WTC11 (cell line): Measurements from ENCODE around the gene LTBP4. TPM values are rescaled to one million over a fixed set of nuclear protein-coding genes. Genes with fewer than 3 reads are reported as not detected.

Experiments
- ATAC-seq: fragments of 200-7000 bp; cut with Tn5 transposase; 2 replicates; pipeline ENCODE4 v1.10.0; 2021; ENCODE audit warnings: mild to moderate bottlenecking, moderate library complexity
- CTCF ChIA-PET: fragments of 300-600 bp; sonication (Branson Sonifier 250); formaldehyde crosslinking; loops from one replicate; lab custom pipeline; 2021; ENCODE audit warnings: antibody characterized with exemption; lab: Charles Lee
- POLR2A ChIA-PET: fragments of 350-600 bp; sonication (Branson Sonifier 250); formaldehyde crosslinking; loops from one replicate; lab custom pipeline; 2021; ENCODE audit warnings: antibody characterized with exemption; lab: Charles Lee
- DNase-seq: peaks from one replicate; pipeline ENCODE4 v3.0.0; 2021; ENCODE audit warnings: low spot score
- H3K27ac Mint-ChIP-seq: 2 replicates; pipeline ENCODE4 v1.8.0; 2021; ENCODE audit warnings: mixed read lengths
- H3K27me3 Mint-ChIP-seq: 2 replicates; pipeline ENCODE4 v1.8.0; 2021; ENCODE audit warnings: low read depth, mild to moderate bottlenecking, moderate library complexity, mixed read lengths
- H3K36me3 Mint-ChIP-seq: 2 replicates; pipeline ENCODE4 v1.8.0; 2021; ENCODE audit warnings: mixed read lengths
- H3K4me1 Mint-ChIP-seq: 2 replicates; pipeline ENCODE4 v1.8.0; 2022; ENCODE audit warnings: mixed read lengths
- H3K4me3 Mint-ChIP-seq: 2 replicates; pipeline ENCODE4 v1.8.0; 2021; ENCODE audit warnings: mild to moderate bottlenecking, moderate library complexity, mixed read lengths
- H3K9me3 Mint-ChIP-seq: 2 replicates; pipeline ENCODE4 v1.8.0; 2021; ENCODE audit warnings: mixed read lengths
- CREB1 ChIP-seq: sonication (generic); formaldehyde crosslinking; IDR thresholded peaks from 2 replicates; pipeline ENCODE4 v1.8.0; 2023; ENCODE audit warnings: mild to moderate bottlenecking, missing genetic modification reagents
- ELF4 ChIP-seq: sonication (generic); formaldehyde crosslinking; IDR thresholded peaks from 2 replicates; pipeline ENCODE4 v1.8.1; 2022; ENCODE audit warnings: low read depth, mild to moderate bottlenecking, moderate library complexity, missing genetic modification reagents
- GTF2I ChIP-seq: fragments of 250-450 bp; sonication (Bioruptor Pico); conservative IDR thresholded peaks from 2 replicates; pipeline ENCODE4 v1.4.0; 2021; ENCODE audit warnings: mild to moderate bottlenecking
- HMGA2 ChIP-seq: fragments of 250-450 bp; sonication (Bioruptor Pico); IDR thresholded peaks from 2 replicates; pipeline ENCODE4 v1.4.0; 2021; ENCODE audit warnings: mild to moderate bottlenecking, moderate library complexity
- KAT7 ChIP-seq: sonication (generic); formaldehyde crosslinking; IDR thresholded peaks from 2 replicates; pipeline ENCODE4 v1.8.1; 2023; ENCODE audit warnings: missing genetic modification reagents, mild to moderate bottlenecking, borderline replicate concordance
- MXD4 ChIP-seq: fragments of 250-450 bp; sonication (Bioruptor Pico); IDR thresholded peaks from 2 replicates; pipeline ENCODE4 v1.8.0; 2021; ENCODE audit warnings: mild to moderate bottlenecking, moderate library complexity, borderline replicate concordance
- MYBL2 ChIP-seq: sonication (generic); formaldehyde crosslinking; IDR thresholded peaks from 2 replicates; pipeline ENCODE4 v1.8.1; 2023; ENCODE audit warnings: mild to moderate bottlenecking, moderate library complexity, missing genetic modification reagents
- NFYB ChIP-seq: sonication (generic); formaldehyde crosslinking; conservative IDR thresholded peaks from 2 replicates; pipeline ENCODE4 v1.8.0; 2022; ENCODE audit warnings: low read depth, missing genetic modification reagents
- NR3C1 ChIP-seq: sonication (generic); formaldehyde crosslinking; conservative IDR thresholded peaks from 2 replicates; pipeline ENCODE4 v1.8.1; 2023; ENCODE audit warnings: low read depth, mild to moderate bottlenecking, missing genetic modification reagents
- SP1 ChIP-seq: sonication (generic); formaldehyde crosslinking; conservative IDR thresholded peaks from 2 replicates; pipeline ENCODE4 v1.8.1; 2022; ENCODE audit warnings: missing genetic modification reagents
- TEAD4 ChIP-seq: sonication (generic); formaldehyde crosslinking; IDR thresholded peaks from 2 replicates; pipeline ENCODE4 v1.8.0; 2022; ENCODE audit warnings: mild to moderate bottlenecking, missing genetic modification reagents
- TP53 ChIP-seq: sonication (generic); formaldehyde crosslinking; IDR thresholded peaks from 2 replicates; pipeline ENCODE4 v1.8.1; 2023; ENCODE audit warnings: mild to moderate bottlenecking, missing genetic modification reagents
- ZBTB21 ChIP-seq: sonication (generic); formaldehyde crosslinking; IDR thresholded peaks from 2 replicates; pipeline ENCODE4 v1.8.1; 2023; ENCODE audit warnings: mild to moderate bottlenecking, missing genetic modification reagents, borderline replicate concordance
- ZNF219 ChIP-seq: sonication (generic); formaldehyde crosslinking; IDR thresholded peaks from 2 replicates; pipeline ENCODE4 v1.8.0; 2023; ENCODE audit warnings: missing genetic modification reagents, mild to moderate bottlenecking, borderline replicate concordance
- ZNF232 ChIP-seq: sonication (generic); formaldehyde crosslinking; IDR thresholded peaks from 2 replicates; pipeline ENCODE4 v1.8.0; 2022; ENCODE audit warnings: mild to moderate bottlenecking, missing genetic modification reagents
- total RNA-seq: library from RNA; stranded (reverse); gene quantifications from 3 replicates; pipeline ENCODE4 v1.2.3, GENCODE V29; 2021
- TF ChIP-seq, protein P1 (sequence below): sonication (generic); formaldehyde crosslinking; IDR thresholded peaks from 2 replicates; pipeline ENCODE4 v1.8.1; 2023; ENCODE audit warnings: mild to moderate bottlenecking, missing genetic modification reagents, moderate library complexity
- TF ChIP-seq, protein P2 (sequence below): sonication (generic); formaldehyde crosslinking; IDR thresholded peaks from 2 replicates; pipeline ENCODE4 v1.8.1; 2023; ENCODE audit warnings: mild to moderate bottlenecking, missing genetic modification reagents
- TF ChIP-seq, protein P3 (sequence below): sonication (generic); formaldehyde crosslinking; IDR thresholded peaks from 2 replicates; pipeline ENCODE4 v1.8.1; 2023; ENCODE audit warnings: mild to moderate bottlenecking, missing genetic modification reagents
- TF ChIP-seq, protein P4 (sequence below): sonication (generic); formaldehyde crosslinking; IDR thresholded peaks from 2 replicates; pipeline ENCODE4 v1.8.0; 2022; ENCODE audit warnings: mild to moderate bottlenecking, missing genetic modification reagents
- TF ChIP-seq, protein P5 (sequence below): sonication (generic); formaldehyde crosslinking; IDR thresholded peaks from 2 replicates; pipeline ENCODE4 v1.8.1; 2023; ENCODE audit warnings: mild to moderate bottlenecking, moderate library complexity, missing genetic modification reagents
- TF ChIP-seq, protein P6 (sequence below): sonication (generic); formaldehyde crosslinking; IDR thresholded peaks from 2 replicates; pipeline ENCODE4 v1.8.1; 2023; ENCODE audit warnings: mild to moderate bottlenecking, missing genetic modification reagents, moderate library complexity
- TF ChIP-seq, protein P7 (sequence below): sonication (generic); formaldehyde crosslinking; IDR thresholded peaks from 2 replicates; pipeline ENCODE4 v1.8.0; 2023; ENCODE audit warnings: mild to moderate bottlenecking, missing genetic modification reagents
- TF ChIP-seq, protein P8 (sequence below): sonication (generic); formaldehyde crosslinking; IDR thresholded peaks from 2 replicates; pipeline ENCODE4 v1.8.1; 2022; ENCODE audit warnings: missing genetic modification reagents, borderline replicate concordance

LTBP4 gene
- total RNA-seq, 1 experiment from 2014 or later = 125 TPM

DNA sequence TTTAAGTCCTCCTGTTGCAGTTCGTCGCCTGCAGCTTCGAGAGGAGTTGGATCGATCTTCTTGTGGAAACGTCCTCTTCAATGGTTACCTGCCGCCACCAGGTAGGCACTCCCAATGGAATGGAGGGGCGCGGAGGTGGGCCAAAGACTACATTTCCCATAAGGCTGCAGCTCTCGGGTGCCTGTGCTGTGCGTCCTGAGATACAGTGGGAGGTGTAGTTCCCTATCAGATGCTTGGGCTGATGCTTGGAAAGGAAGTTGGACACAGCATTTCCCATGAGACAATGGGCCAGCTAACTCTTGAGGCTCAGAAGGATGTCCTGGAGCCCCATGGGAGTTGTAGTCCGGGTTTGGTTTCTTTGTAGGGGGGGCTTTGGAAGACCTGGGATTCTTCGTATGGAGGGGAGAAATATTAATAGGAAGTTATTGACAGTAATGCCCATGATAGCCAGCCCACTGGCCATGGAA, 22.7 kb upstream of the LTBP4 start:
- no peaks in the 10 kb centered on the region for H3K9me3 Mint-ChIP-seq
- H3K27ac Mint-ChIP-seq = peak overlapping the region; percentile 42
- POLR2A ChIA-PET = interaction anchor here (0.7 to 1.1 kb wide), 3 partner anchors 16 to 75 kb away, joined by 3 to 4 read pairs (median 3); no protein-coding TSS in a partner anchor
- TF ChIP-seq MYBL2 (CRISPR knock-in tag) (no peak), SP1 (CRISPR knock-in tag) (peak; percentile 17; the same call in 1 of the 2 replicates), TP53 (CRISPR knock-in tag) (no peak), TEAD4 (no peak), NR3C1 (no peak), GTF2I (CRISPR knock-in tag) (no peak)
- TF ChIP-seq, protein P1, sequence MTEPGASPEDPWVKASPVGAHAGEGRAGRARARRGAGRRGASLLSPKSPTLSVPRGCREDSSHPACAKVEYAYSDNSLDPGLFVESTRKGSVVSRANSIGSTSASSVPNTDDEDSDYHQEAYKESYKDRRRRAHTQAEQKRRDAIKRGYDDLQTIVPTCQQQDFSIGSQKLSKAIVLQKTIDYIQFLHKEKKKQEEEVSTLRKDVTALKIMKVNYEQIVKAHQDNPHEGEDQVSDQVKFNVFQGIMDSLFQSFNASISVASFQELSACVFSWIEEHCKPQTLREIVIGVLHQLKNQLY (CRISPR knock-in tag) = no peak
- TF ChIP-seq, protein P2, sequence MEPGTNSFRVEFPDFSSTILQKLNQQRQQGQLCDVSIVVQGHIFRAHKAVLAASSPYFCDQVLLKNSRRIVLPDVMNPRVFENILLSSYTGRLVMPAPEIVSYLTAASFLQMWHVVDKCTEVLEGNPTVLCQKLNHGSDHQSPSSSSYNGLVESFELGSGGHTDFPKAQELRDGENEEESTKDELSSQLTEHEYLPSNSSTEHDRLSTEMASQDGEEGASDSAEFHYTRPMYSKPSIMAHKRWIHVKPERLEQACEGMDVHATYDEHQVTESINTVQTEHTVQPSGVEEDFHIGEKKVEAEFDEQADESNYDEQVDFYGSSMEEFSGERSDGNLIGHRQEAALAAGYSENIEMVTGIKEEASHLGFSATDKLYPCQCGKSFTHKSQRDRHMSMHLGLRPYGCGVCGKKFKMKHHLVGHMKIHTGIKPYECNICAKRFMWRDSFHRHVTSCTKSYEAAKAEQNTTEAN (CRISPR knock-in tag) = no peak
- ATAC-seq (peak; percentile 87), DNase-seq (peak; percentile 86)
- H3K4me1 Mint-ChIP-seq = peaks cover 17% of the 10 kb centered on the region
- H3K27me3 Mint-ChIP-seq = peaks cover 6% of the 10 kb centered on the region
- CTCF ChIA-PET = interaction anchor here (0.7 to 2.5 kb wide), 13 partner anchors 8 to 361 kb away, joined by 3 to 23 read pairs (median 5); no protein-coding TSS in a partner anchor
- H3K4me3 Mint-ChIP-seq = peak overlapping the region; percentile 93
- H3K36me3 Mint-ChIP-seq = peaks cover 27% of the 10 kb centered on the region

DNA sequence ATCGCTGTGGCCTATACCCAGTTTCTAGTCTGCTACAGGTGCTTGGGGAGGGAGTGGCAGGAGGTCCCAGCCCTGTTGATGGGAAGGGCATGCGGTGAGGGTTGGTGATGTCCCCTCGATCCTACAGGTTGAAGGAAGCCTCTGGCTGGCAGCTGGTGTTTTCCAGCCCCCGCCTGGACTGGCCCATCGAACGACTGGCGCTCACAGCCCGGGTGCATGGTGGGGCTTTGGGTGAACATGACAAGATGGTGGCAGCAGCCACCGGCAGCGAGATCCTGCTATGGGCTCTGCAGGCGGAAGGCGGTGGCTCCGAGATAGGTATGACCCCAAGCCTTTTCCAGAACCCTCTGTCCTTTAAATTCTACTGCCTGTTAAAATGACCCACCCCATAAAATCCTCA, 20.6 kb upstream of the LTBP4 start:
- Mint-ChIP-seq H3K27me3 (no peaks in the 10 kb centered on the region), H3K36me3 (peaks cover 41% of the 10 kb centered on the region), H3K4me3 (no peak overlapping the region), H3K4me1 (peaks cover 11% of the 10 kb centered on the region), H3K9me3 (no peaks in the 10 kb centered on the region), H3K27ac (no peak overlapping the region)
- no peak for ATAC-seq
- no peak for DNase-seq
- POLR2A ChIA-PET = no interaction called here
- CTCF ChIA-PET = interaction anchor here (0.6 kb wide), 2 partner anchors 61 to 1700 kb away, joined by 3 read pairs; no protein-coding TSS in a partner anchor
- TF ChIP-seq TP53 (CRISPR knock-in tag) (no peak), NFYB (no peak), HMGA2 (CRISPR knock-in tag) (no peak), ELF4 (no peak), KAT7 (CRISPR knock-in tag) (no peak), ZBTB21 (CRISPR knock-in tag) (no peak), ZNF219 (CRISPR knock-in tag) (no peak), CREB1 (no peak), MXD4 (CRISPR knock-in tag) (no peak), SP1 (CRISPR knock-in tag) (no peak), ZNF232 (no peak)
- TF ChIP-seq, protein P3, sequence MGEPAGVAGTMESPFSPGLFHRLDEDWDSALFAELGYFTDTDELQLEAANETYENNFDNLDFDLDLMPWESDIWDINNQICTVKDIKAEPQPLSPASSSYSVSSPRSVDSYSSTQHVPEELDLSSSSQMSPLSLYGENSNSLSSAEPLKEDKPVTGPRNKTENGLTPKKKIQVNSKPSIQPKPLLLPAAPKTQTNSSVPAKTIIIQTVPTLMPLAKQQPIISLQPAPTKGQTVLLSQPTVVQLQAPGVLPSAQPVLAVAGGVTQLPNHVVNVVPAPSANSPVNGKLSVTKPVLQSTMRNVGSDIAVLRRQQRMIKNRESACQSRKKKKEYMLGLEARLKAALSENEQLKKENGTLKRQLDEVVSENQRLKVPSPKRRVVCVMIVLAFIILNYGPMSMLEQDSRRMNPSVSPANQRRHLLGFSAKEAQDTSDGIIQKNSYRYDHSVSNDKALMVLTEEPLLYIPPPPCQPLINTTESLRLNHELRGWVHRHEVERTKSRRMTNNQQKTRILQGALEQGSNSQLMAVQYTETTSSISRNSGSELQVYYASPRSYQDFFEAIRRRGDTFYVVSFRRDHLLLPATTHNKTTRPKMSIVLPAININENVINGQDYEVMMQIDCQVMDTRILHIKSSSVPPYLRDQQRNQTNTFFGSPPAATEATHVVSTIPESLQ (CRISPR knock-in tag) = no peak
- TF ChIP-seq, protein P4, sequence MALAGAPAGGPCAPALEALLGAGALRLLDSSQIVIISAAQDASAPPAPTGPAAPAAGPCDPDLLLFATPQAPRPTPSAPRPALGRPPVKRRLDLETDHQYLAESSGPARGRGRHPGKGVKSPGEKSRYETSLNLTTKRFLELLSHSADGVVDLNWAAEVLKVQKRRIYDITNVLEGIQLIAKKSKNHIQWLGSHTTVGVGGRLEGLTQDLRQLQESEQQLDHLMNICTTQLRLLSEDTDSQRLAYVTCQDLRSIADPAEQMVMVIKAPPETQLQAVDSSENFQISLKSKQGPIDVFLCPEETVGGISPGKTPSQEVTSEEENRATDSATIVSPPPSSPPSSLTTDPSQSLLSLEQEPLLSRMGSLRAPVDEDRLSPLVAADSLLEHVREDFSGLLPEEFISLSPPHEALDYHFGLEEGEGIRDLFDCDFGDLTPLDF (CRISPR knock-in tag) = no peak
- TF ChIP-seq, protein P5, sequence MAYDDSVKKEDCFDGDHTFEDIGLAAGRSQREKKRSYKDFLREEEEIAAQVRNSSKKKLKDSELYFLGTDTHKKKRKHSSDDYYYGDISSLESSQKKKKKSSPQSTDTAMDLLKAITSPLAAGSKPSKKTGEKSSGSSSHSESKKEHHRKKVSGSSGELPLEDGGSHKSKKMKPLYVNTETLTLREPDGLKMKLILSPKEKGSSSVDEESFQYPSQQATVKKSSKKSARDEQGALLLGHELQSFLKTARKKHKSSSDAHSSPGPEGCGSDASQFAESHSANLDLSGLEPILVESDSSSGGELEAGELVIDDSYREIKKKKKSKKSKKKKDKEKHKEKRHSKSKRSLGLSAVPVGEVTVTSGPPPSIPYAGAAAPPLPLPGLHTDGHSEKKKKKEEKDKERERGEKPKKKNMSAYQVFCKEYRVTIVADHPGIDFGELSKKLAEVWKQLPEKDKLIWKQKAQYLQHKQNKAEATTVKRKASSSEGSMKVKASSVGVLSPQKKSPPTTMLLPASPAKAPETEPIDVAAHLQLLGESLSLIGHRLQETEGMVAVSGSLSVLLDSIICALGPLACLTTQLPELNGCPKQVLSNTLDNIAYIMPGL (CRISPR knock-in tag) = no peak
- TF ChIP-seq, protein P6, sequence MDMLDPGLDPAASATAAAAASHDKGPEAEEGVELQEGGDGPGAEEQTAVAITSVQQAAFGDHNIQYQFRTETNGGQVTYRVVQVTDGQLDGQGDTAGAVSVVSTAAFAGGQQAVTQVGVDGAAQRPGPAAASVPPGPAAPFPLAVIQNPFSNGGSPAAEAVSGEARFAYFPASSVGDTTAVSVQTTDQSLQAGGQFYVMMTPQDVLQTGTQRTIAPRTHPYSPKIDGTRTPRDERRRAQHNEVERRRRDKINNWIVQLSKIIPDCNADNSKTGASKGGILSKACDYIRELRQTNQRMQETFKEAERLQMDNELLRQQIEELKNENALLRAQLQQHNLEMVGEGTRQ (CRISPR knock-in tag) = no peak
- TF ChIP-seq, protein P7, sequence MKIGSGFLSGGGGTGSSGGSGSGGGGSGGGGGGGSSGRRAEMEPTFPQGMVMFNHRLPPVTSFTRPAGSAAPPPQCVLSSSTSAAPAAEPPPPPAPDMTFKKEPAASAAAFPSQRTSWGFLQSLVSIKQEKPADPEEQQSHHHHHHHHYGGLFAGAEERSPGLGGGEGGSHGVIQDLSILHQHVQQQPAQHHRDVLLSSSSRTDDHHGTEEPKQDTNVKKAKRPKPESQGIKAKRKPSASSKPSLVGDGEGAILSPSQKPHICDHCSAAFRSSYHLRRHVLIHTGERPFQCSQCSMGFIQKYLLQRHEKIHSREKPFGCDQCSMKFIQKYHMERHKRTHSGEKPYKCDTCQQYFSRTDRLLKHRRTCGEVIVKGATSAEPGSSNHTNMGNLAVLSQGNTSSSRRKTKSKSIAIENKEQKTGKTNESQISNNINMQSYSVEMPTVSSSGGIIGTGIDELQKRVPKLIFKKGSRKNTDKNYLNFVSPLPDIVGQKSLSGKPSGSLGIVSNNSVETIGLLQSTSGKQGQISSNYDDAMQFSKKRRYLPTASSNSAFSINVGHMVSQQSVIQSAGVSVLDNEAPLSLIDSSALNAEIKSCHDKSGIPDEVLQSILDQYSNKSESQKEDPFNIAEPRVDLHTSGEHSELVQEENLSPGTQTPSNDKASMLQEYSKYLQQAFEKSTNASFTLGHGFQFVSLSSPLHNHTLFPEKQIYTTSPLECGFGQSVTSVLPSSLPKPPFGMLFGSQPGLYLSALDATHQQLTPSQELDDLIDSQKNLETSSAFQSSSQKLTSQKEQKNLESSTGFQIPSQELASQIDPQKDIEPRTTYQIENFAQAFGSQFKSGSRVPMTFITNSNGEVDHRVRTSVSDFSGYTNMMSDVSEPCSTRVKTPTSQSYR = no peak
- TF ChIP-seq, protein P8, sequence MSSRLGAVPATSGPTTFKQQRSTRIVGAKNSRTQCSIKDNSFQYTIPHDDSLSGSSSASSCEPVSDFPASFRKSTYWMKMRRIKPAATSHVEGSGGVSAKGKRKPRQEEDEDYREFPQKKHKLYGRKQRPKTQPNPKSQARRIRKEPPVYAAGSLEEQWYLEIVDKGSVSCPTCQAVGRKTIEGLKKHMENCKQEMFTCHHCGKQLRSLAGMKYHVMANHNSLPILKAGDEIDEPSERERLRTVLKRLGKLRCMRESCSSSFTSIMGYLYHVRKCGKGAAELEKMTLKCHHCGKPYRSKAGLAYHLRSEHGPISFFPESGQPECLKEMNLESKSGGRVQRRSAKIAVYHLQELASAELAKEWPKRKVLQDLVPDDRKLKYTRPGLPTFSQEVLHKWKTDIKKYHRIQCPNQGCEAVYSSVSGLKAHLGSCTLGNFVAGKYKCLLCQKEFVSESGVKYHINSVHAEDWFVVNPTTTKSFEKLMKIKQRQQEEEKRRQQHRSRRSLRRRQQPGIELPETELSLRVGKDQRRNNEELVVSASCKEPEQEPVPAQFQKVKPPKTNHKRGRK (CRISPR knock-in tag) = no peak
